ENCODE results near the gene APOL1.
"Not testable (repeated sequence)": the region's sequence is repeated elsewhere in the genome, so short reads cannot be mapped to it uniquely, and the experiment has no call there.

APOL1 gene

GRCh38 chr22:36252754-36253522, at the start of gene APOL1:
APOL1 (plus strand) TSS chr22:36253133; CDS start chr22:36254956, 1,823 bp downstream.
- DNase-seq: no peak

GRCh38 chr22:36203441-36203840, 49.5 kb upstream of the APOL1 start:
- not testable (repeated sequence) for DNase-seq

- no peak for DNase-seq
Measured at GRCh38 chr22:36204001-36204631, 48.8 kb upstream of the APOL1 start.

GRCh38 chr22:36204632-36205015, 48.3 kb upstream of the APOL1 start:
- no peak for DNase-seq

- not testable (repeated sequence) for DNase-seq
Measured at GRCh38 chr22:36205573-36205972, 47.4 kb upstream of the APOL1 start.

GRCh38 chr22:36206255-36206654, 46.7 kb upstream of the APOL1 start:
- no peak for DNase-seq

GRCh38 chr22:36208162-36208765, 44.7 kb upstream of the APOL1 start:
- DNase-seq: no peak

- no peak for DNase-seq
Measured at GRCh38 chr22:36208914-36209313, 44.0 kb upstream of the APOL1 start.

- not testable (repeated sequence) for DNase-seq
Measured at GRCh38 chr22:36209488-36209908, 43.4 kb upstream of the APOL1 start.

- DNase-seq: no peak
Measured at GRCh38 chr22:36210224-36210623, 42.7 kb upstream of the APOL1 start.

- DNase-seq: no peak
Measured at GRCh38 chr22:36211237-36211861, 41.6 kb upstream of the APOL1 start.

- no peak for DNase-seq
Measured at GRCh38 chr22:36212901-36213300, 40.0 kb upstream of the APOL1 start.

GRCh38 chr22:36213586-36213985, 39.3 kb upstream of the APOL1 start:
- DNase-seq: no peak

GRCh38 chr22:36215981-36216380, 37.0 kb upstream of the APOL1 start:
- DNase-seq: peak; percentile 75

- no peak for DNase-seq
Measured at GRCh38 chr22:36218648-36219193, 34.2 kb upstream of the APOL1 start.

GRCh38 chr22:36220451-36220921, 32.4 kb upstream of the APOL1 start:
- DNase-seq: no peak

- no peak for DNase-seq
Measured at GRCh38 chr22:36221799-36222751, 30.9 kb upstream of the APOL1 start.

GRCh38 chr22:36222887-36223450, 30.0 kb upstream of the APOL1 start:
- no peak for DNase-seq

- no peak for DNase-seq
Measured at GRCh38 chr22:36223504-36223903, 29.4 kb upstream of the APOL1 start.

GRCh38 chr22:36224245-36224644, 28.7 kb upstream of the APOL1 start:
- no peak for DNase-seq

- no peak for DNase-seq
Measured at GRCh38 chr22:36225333-36225922, 27.5 kb upstream of the APOL1 start.

Data from NCI-H2171 (cell line).